SIG-M5 treated with dmso at 0.1 percent for 504 hours (cell line): ENCODE results near the gene LYRM4.

ENCODE experiments used
- DNase-seq: peaks from one replicate; lab custom pipeline; 2025; ENCODE audit not compliant: unreplicated experiment; lab: John Stamatoyannopoulos, UW

LYRM4 gene

GRCh38 chr6:5247201-5247600, 13.5 kb downstream of the LYRM4 start:
- no peak for DNase-seq

GRCh38 chr6:5246141-5247097, 14.3 kb downstream of the LYRM4 start:
- no peak for DNase-seq

GRCh38 chr6:5243069-5243468, 17.7 kb downstream of the LYRM4 start:
- DNase-seq = no peak

- DNase-seq = no peak
These were observed 19.5 kb downstream of the LYRM4 start for GRCh38 chr6:5241252-5241651.

GRCh38 chr6:5238336-5238735, 22.4 kb downstream of the LYRM4 start:
- DNase-seq = no peak

GRCh38 chr6:5237805-5238204, 22.9 kb downstream of the LYRM4 start:
- no peak for DNase-seq

GRCh38 chr6:5235830-5236229, 24.9 kb downstream of the LYRM4 start:
- DNase-seq = no peak

- peak; percentile 20 for DNase-seq
These were observed 25.9 kb downstream of the LYRM4 start for GRCh38 chr6:5234874-5235273.

- no peak for DNase-seq
These were observed 29.5 kb downstream of the LYRM4 start for GRCh38 chr6:5231289-5231688.

GRCh38 chr6:5230081-5230480, 30.7 kb downstream of the LYRM4 start:
- DNase-seq = no peak

GRCh38 chr6:5229356-5229755, 31.4 kb downstream of the LYRM4 start:
- DNase-seq = no peak

- DNase-seq = no peak
These were observed 37.4 kb downstream of the LYRM4 start for GRCh38 chr6:5223309-5223708.

- DNase-seq = no peak
These were observed 40.3 kb downstream of the LYRM4 start for GRCh38 chr6:5220443-5220842.

- DNase-seq = no peak
These were observed 41.6 kb downstream of the LYRM4 start for GRCh38 chr6:5219011-5219691.

- DNase-seq = no peak
These were observed 43.4 kb downstream of the LYRM4 start for GRCh38 chr6:5217356-5217755.

GRCh38 chr6:5215799-5216198, 45.0 kb downstream of the LYRM4 start:
- no peak for DNase-seq

- no peak for DNase-seq
These were observed 45.6 kb downstream of the LYRM4 start for GRCh38 chr6:5215159-5215558.

- DNase-seq = no peak
These were observed 46.1 kb downstream of the LYRM4 start for GRCh38 chr6:5214570-5215052.

GRCh38 chr6:5213836-5214235, 46.9 kb downstream of the LYRM4 start:
- DNase-seq = no peak

GRCh38 chr6:5211492-5211891, 49.3 kb downstream of the LYRM4 start:
- DNase-seq = no peak

GRCh38 chr6:5208471-5208971, 52.2 kb downstream of the LYRM4 start:
- DNase-seq = no peak

GRCh38 chr6:5208057-5208456, 52.7 kb downstream of the LYRM4 start:
- DNase-seq = no peak
